ENCODE results near the gene CSNK1G2. TPM values are rescaled to one million over a fixed set of nuclear protein-coding genes. Genes with fewer than 3 reads are reported as not detected.

Gene CSNK1G2
- total and polyA plus RNA-seq, 2 of the 13 experiments (the other 11 are each of a cell fraction or from before 2014, with no cell fraction given) = 53.8 to 72.5 TPM

GRCh38 chr19:1906985-1907562, 33.9 kb upstream of the CSNK1G2 start (continued):
- TF ChIP-seq ZXDC (CRISPR knock-in tag; IDR thresholded peaks at IDR 0.05) (no peak), NR2F6 (IDR thresholded peaks at IDR 0.05) (no peak), NR2F6 (CRISPR knock-in tag; IDR thresholded peaks at IDR 0.05) (no peak; the same call in 1 of the 2 replicates), ZNF619 (CRISPR knock-in tag; IDR thresholded peaks at IDR 0.05) (no peak), FOXK2 (IDR thresholded peaks at IDR 0.05) (no peak), HMGXB3 (CRISPR knock-in tag; IDR thresholded peaks at IDR 0.05; ENCODE audit: borderline replicate concordance) (no peak), IKZF5 (CRISPR knock-in tag; IDR thresholded peaks at IDR 0.05) (0 out of 2 replicates have a peak, but pooled peaks have one; percentile 2), HNRNPLL (IDR thresholded peaks at IDR 0.05; ENCODE audit: low read depth, low read length, poor library complexity, severe bottlenecking) (no peak), GMEB1 (CRISPR knock-in tag; IDR thresholded peaks at IDR 0.05; ENCODE audit: borderline replicate concordance) (no peak), GRHL1 (CRISPR knock-in tag; conservative IDR thresholded peaks at IDR 0.05) (no peak), TBP (CRISPR knock-in tag; IDR thresholded peaks at IDR 0.05) (no peak), SNRNP70 (IDR thresholded peaks at IDR 0.05; ENCODE audit: low read depth, low read length) (no peak), ZMAT5 (CRISPR knock-in tag; IDR thresholded peaks at IDR 0.05; ENCODE audit: borderline replicate concordance, low read depth) (no peak)
